Muscle of arm (tissue), 14 donors: Measurements from ENCODE around the gene DIS3L. TPM values are rescaled to one million over a fixed set of nuclear protein-coding genes. Genes with fewer than 3 reads are reported as not detected.
A peak's percentile ranks its signal among the peaks of the same experiment; 100 is the strongest.
"Not testable (repeated sequence)": the region's sequence is repeated elsewhere in the genome, so short reads cannot be mapped to it uniquely, and the experiment has no call there.

Source experiments
- DNase-seq: peaks from one replicate; pipeline ENCODE4 v3.0.0-alpha.2; 2013
- long read RNA-seq, 11 donors: transcript quantifications; one replicate each; lab custom pipeline, GENCODE V29; 2026
- polyA plus RNA-seq, 12 donors: library from polyadenylated mRNA; unstranded; fragments of 120-200 nt; gene quantifications; one replicate each; pipeline ENCODE4 v1.2.1, GENCODE V29; 2013; ENCODE audit not compliant: insufficient read length in 12 of 12

Gene DIS3L
- 10 to 100 TPM in 11 of 12 donors, not detected in 1; 26.0 to 47.9 (median 31.8) TPM for polyA plus RNA-seq
- long read RNA-seq, donor 1 = 0 reads
- long read RNA-seq, donor 2, partial matches to known transcripts = 10 of 10 reads
- long read RNA-seq, donor 2, other reads (novel, unspliced or antisense) = 0 of 10 reads
- long read RNA-seq, donor 3, partial matches to known transcripts = 5 of 6 reads
- long read RNA-seq, donor 3, other reads (novel, unspliced or antisense) = 0 of 6 reads
- long read RNA-seq, donor 4, partial matches to known transcripts = 0 of 1 reads
- long read RNA-seq, donor 4, other reads (novel, unspliced or antisense) = 0 of 1 reads
- long read RNA-seq, donor 5, partial matches to known transcripts = 16 of 19 reads
- long read RNA-seq, donor 5, other reads (novel, unspliced or antisense) = 0 of 19 reads
- long read RNA-seq, donor 6, partial matches to known transcripts = 0 of 2 reads
- long read RNA-seq, donor 6, other reads (novel, unspliced or antisense) = 0 of 2 reads
- long read RNA-seq, donor 7, partial matches to known transcripts = 0 of 2 reads
- long read RNA-seq, donor 7, other reads (novel, unspliced or antisense) = 0 of 2 reads
- long read RNA-seq, donor 8, partial matches to known transcripts = 11 of 15 reads
- long read RNA-seq, donor 8, other reads (novel, unspliced or antisense) = 0 of 15 reads
- long read RNA-seq, donor 9, partial matches to known transcripts = 0 of 1 reads
- long read RNA-seq, donor 9, other reads (novel, unspliced or antisense) = 0 of 1 reads
- long read RNA-seq, donor 10, partial matches to known transcripts = 0 of 5 reads
- long read RNA-seq, donor 10, other reads (novel, unspliced or antisense) = 0 of 5 reads
- long read RNA-seq, donor 11, partial matches to known transcripts = 0 of 1 reads
- long read RNA-seq, donor 11, other reads (novel, unspliced or antisense) = 0 of 1 reads

- peak; percentile 57 for DNase-seq
Observed at GRCh38 chr15:66293419-66294156, at the start of gene DIS3L. Gene DIS3L (plus strand): TSS chr15:66293568. CDS start chr15:66293597, 29 bp downstream.

DNA sequence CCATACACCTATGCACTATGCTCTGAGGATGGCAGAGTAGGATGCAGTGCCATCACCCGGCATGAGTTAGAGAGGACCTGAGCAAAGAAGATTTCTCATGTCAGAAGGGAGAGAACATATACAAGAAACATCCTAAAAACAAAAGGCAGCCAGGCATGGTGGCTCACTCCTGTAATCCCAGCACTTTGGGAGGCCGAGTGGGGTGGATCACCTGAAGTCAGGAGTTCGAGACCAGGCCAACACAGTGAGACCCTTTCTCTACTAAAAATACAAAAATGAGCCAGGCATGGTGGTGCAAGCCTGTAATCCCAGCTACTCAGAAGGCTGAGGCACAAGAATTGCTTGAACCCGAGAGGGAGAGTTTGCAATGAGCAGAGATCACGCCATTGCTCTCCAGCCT, 47.5 kb upstream of the DIS3L start:
- not testable (repeated sequence) for DNase-seq

DNA sequence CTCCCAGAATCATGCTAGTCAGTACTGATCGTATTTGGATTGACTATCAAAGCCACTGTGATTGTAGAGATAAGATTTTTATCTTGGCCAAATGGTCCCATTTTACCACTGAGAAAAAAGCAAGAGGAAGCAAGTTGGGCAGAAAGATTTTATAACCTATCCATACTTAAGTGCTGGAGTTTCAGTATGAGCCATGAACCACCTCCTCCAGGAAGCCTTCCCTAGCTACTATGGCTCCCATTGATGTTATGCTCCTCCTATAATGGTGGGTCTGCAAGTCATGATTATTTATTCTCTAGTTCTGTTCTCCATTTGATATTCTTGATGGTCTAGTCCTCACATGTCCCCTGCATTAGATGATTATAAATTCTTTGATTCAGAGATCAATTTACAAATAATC, 46.4 kb upstream of the DIS3L start:
- no peak for DNase-seq

GRCh38 chr15:66249605-66250174, 43.7 kb upstream of the DIS3L start:
- DNase-seq = no peak

DNA sequence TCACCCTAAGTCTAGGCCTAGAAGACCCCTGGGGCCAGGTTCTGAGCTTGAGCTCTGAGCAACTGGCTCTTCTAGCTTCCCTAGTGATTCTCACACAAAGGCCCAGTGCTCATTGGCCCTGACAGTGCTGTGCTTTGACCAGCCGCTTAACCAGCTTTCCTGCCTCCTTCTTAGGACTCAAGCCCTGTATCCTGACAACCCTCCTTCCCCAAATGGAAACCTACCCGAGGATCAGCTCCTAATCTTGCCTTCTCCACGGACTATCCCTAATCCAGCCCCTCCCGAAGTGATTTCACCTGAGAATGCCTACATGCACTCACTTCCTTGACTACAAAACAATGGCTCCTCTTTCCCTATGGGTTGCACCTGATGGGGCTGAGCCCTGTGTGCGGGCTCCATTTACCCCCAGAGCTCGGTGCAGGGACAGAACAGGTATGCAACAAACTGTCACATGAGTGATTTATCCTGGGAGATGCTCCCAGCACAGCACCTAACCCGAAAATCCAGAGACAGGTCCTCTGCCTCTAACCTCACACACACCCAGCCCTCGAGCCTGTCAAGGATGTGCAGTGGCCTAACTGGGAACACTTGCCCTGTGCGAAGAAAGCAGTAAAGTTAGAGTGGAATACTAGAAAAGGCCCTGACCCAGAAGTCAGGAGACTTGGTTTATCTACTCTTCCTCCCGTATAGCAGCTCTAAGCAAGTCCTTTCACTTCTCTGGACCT, 42.1 kb upstream of the DIS3L start:
- no peak for DNase-seq

- DNase-seq = peak; percentile 43
Observed at GRCh38 chr15:66251790-66252684, 41.3 kb upstream of the DIS3L start.

GRCh38 chr15:66252685-66253417, 40.5 kb upstream of the DIS3L start:
- DNase-seq = no peak

DNA sequence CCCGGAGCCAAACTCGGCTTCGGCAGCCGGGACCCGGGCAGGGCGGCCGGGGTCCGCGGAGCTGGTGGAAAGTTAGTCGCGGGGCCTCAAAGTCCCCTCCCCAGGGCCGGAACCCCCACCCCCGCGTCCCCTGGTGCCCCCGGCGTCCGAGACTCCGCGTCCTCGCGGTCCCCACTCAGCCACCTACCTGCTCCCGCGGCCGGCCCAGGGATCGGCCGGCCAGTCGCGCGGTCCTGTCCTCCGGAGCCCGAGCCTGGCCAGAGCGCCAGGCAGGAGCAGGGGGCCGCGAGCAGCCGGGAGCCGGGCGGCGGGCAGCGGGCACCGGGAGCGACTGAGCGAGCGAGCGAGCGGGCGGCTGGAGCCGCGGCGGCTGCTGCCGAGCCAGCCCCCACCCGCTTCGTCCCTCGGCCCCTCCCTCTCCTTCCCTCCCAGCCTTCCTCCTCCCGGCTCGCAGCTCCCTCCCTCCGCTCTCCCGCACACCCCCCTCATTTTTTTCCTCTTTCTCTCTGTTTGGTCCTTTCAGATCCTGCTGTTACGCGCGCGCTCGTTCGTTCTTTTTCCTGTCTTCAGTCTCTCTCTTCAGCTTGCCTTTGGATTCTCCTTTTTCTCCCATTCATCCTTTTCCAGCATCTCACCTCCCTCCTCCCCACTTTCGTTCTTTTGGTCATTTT, 39.8 kb upstream of the DIS3L start, which contains the start of gene MEGF11:
Gene MEGF11 (minus strand): TSS at position 333 of the 671 bp plus-strand sequence. CDS start 125,347 bp downstream, outside the sequence.
- DNase-seq = peak; percentile 40

GRCh38 chr15:66254089-66254950, 39.0 kb upstream of the DIS3L start:
- no peak for DNase-seq

DNA sequence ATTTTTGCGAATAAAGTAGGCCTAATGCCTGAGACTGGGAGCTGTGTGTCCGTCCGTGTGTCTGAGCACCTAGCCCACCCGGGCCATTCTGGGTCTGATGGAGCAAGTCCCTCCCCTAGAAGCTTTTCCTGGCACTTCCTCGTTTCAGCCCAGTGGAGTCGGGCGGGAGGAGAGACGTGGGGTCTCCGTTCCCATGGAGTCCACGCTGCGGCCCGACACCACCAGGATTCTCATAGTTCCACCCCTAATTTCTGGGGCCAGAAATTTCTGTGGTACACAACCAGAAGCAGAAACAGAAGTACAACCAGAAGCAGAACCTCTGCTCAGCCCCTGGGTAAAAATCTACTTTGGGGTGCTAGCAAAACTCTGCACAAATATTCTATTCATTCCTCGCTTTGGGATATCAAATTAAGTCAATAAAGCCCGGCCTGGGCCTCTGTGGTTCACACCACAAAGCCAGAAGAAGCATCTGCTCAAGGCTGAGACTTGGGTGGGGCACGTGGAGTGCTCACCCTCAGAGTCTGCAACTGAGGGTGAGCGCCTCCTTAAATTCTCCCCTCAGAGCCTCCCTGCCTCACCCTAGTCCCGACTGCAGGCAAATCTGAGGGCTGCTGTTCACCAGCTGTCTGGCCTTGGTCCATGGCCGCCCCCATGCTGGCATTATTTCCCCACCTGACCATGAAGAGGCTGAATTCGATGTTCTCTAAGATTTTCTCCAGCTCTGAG, 38.3 kb upstream of the DIS3L start:
- DNase-seq = no peak

DNA sequence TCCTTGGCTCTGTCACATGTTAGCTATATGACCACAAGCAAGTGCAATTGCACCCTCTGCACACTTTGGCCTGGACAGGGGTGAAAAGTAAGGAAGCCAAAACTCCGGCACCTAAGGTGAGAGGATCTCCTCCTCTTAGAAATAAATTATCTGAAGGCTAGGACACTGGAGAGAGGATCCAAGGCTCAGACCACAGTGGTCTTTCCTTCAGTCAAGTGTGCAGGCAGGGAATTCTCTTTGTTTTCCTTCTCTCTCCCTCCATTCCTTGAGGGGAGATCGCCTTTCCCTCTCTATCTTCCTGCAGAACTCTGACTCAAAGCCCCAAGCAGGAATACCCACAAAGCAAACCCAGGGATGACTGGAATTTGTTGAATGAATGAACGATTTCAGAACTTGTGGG, 36.7 kb upstream of the DIS3L start:
- no peak for DNase-seq

DNA sequence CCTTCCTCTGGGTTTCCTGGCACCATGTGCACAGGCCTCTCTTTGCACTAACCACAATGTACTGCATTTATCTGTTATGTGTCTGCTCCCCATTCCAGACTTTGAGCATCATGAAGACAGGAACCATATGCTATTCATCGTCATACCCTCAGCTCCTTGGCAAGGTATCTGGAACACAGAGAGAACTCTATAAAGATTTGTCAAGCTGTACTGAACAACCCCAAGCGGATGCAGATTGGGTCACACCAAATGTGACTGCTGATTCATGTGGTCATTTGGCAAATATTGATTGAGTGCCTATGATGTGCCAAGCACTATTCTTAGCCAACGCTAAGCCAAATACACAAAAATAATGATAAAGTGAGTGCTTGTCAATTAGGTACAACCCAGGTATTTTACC, 32.3 kb upstream of the DIS3L start:
- no peak for DNase-seq

DNA sequence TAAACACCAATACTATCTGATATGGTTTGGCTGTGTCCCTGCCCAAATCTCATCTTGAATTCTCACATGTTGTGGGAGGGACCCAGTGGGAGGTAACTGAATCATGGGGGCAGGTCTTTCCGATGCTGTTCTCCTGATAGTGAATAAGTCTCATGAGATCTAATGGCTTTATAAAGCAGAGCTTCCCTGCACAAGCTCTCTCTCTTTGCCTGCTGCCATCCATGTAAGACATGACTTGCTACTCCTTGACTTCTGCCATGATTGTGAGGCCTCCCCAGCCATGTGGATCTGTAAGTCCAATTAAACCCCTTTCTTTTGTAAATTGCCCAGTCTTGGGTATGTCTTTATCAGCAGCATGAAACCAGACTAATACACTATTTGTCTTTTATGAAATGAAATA, 30.5 kb upstream of the DIS3L start:
- DNase-seq = not testable (repeated sequence)

DNA sequence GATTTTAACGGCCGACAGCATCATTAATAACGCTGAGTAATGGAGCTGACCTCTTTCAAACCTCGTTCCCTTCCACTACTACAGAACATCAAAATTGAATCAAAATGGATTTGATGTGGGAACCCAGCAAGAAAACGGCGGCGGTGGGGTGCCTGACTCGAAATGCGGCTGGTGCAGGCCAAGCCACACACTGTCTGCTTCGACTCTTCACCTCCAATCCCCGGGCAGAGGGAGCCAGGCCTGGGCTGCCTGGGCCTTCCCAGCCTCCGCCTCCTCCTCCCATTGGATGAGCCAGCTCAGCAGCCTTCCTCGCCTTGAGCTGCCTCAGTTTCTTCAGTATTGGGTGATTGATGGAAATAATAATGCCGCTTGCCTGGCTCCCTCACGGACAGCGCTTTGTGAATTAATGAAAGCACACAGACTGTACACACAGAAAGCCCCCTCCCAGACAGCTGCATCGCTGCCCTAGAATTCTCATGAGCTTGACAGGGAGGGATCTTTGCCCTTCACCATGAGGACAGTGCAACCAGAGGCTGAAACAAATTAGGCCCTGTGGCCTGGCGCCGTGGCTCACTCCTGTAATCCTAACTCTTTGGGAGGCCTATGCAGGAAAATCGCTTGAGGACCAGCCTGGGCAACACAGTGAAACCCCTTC, 28.4 kb upstream of the DIS3L start:
- DNase-seq = no peak

DNA sequence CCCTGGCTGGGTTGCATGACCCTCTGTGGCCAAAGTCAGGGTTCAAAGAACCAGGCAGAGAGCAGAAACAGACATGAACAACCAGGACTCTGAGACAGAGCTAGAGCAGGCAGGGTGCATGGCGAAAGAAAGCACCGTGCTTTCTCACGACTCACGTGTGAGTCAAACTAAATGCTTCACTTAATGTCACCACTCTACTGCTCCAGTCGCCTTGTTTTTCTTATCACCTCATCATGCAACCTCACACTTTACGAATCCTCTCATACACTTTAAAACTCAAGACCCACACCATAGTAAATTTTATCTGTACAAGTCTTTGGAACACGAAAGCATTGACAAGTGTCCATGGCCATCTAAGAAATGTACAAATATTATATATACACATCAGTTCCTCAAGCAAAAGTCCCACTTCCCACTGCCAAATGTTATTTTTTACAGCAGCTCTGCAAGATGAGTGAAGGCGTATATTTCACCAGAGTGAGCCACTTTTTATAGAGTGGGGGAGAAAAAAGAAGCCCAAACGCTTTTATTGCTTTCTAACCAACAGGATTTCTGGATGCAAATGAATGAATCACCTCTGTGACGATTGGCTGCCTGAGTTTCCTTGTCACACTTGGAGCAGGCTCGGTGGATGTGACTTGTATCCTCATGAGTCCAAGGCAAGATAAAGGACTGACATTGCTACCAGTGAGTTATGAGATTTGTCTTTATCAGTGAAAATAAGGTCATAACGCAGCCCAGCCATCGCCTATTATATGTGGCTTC, 23.9 kb upstream of the DIS3L start:
- no peak for DNase-seq
